HG03469 (cell line): Measurements from ENCODE around the gene CD300H.

Source experiments
- ATAC-seq: cut with Tn5 transposase; IDR thresholded peaks from one replicate; pipeline ENCODE4 v1.9.1; 2021; ENCODE audit warnings: mild to moderate bottlenecking, moderate library complexity, moderate number of reproducible peaks; ENCODE audit not compliant: unreplicated experiment

CD300H gene

GRCh38 chr17:74552037-74552436, 15.3 kb downstream of the CD300H start:
- no peak for ATAC-seq

- ATAC-seq: no peak
Measured at GRCh38 chr17:74550602-74551001, 16.7 kb downstream of the CD300H start.

GRCh38 chr17:74549343-74549742, 18.0 kb downstream of the CD300H start:
- ATAC-seq: no peak

- ATAC-seq: no peak
Measured at GRCh38 chr17:74547736-74548135, 19.6 kb downstream of the CD300H start.

- no peak for ATAC-seq
Measured at GRCh38 chr17:74547264-74547663, 20.0 kb downstream of the CD300H start.

- ATAC-seq: no peak
Measured at GRCh38 chr17:74546586-74546985, 20.7 kb downstream of the CD300H start.

GRCh38 chr17:74545843-74546230, 21.5 kb downstream of the CD300H start, which contains the start of gene CD300C:
TSS of gene CD300C (minus strand) at chr17:74546115. CDS start at chr17:74545782, 333 bp downstream.
- ATAC-seq: no peak

DNA sequence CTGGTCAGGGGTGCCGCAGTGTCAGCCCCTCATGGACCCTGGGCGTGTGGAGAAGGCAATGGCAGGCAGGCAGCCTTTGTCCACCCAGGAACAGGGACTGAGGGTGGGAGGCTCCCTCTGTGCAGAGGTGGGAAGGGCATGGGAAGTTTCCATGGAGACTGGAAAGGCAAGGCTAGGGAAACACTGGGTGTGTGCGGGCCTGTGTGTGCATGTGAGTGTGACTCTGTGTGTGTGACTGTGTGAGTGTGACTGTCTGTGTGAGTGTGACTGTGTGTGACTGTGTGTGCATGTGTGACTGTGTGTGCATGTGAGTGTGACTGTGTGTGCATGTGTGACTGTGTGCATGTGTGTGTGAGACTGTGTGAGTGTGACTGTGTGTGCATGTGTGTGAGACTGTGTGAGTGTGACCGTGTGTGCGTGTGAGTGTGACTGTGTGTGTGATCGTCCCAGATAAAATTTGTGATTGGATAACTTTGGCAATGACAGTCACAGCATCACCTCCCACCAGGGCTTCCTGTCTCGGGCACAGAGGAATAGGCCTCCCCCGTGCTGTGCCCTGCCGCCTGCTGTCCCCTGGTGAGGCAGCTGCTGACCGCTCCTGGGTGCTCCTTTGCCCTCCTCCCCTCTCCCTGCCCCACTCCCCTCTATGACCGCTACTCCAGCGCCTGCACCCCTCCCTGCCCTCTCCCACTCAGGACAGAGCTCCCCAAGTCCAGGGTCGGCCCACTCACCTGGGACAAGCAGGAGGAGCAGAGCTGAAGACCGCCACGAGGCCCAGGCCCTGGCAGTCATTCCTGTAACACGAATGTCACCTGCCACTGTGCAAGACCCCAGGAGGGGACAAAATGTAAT, 22.1 kb downstream of the CD300H start:
- no peak for ATAC-seq

DNA sequence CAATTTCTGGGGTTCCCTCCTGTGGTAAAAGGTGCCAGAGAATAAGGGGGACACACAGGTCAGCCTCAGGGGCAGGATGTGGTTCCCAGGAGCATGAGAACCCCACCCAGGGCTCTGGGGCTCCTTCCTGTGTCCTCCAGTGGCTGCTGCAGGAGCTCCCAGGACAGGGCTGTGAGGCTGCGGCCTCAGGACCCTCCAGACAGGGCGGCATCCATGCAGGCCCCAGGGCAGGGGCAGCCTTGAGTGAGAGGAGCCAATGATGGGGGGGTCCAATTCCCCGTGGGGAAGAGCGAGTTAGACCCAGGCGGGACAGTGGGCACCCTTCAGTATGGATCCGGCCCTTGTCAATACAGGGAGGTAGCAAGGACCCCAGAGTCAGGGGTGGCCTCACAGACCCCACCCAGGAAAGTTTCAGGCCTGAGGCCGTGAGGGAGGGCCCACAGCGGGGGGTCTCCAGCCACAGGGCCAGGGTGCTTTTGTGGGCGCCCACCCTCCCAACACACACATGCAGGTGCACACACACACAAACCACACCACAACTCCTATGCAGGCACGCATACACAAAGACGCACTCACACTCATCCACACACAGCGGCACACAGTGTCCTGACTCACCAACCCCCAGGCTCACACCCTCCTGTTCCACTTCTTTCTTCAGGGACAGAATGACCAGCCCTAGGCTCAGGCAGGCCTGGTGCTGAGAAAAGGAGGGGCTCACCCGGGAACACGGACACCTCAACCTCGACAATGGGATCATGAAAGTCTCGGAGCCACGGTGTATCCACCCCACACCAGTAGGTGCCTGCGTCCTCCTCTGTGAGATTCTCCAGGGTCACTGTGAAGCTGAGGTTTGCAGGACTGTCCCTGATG, 23.2 kb downstream of the CD300H start:
- no peak for ATAC-seq

DNA sequence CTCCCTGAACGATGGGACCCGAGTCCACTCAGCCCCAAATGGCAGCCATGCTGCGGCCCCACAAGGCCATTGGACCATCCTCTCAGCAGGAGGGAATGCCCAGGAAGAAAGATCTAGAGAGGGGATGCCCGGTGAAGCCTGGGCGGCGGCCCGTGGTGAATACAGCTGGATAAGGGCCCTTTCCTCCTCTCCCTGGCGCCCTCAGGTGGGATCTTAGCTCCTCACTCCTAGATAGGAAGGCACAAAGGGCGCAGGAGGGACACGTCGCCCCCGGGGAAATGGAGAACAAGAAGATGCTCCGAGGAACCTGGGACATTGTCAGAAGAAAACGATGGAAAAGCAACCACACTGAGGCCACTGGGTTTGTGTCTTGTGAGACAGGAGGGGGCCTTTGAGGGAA, 23.9 kb downstream of the CD300H start:
- ATAC-seq: no peak

- ATAC-seq: no peak
Measured at GRCh38 chr17:74542727-74543383, 24.5 kb downstream of the CD300H start.

DNA sequence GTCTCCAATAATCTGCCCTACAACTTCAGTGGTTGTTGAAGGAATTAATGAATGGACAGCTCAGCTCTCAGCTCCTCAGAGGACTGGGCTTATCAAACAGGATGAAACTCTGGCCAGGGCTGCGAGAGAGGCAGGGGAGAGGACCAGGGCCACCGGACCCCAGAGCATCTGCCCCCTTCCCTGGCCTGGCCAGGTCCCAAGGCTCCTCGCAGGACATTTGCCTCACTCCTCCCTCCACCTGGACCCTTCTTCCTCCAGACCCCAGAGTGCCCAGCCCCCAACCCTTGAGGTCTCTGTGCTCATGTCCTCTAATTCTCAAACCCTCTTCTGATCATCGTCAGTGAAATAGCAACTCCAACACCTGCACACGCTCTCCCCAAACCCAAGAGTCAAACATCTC, 25.1 kb downstream of the CD300H start:
- no peak for ATAC-seq

- no peak for ATAC-seq
Measured at GRCh38 chr17:74541176-74542111, 25.9 kb downstream of the CD300H start.

- ATAC-seq: no peak
Measured at GRCh38 chr17:74539281-74539820, 28.0 kb downstream of the CD300H start.

DNA sequence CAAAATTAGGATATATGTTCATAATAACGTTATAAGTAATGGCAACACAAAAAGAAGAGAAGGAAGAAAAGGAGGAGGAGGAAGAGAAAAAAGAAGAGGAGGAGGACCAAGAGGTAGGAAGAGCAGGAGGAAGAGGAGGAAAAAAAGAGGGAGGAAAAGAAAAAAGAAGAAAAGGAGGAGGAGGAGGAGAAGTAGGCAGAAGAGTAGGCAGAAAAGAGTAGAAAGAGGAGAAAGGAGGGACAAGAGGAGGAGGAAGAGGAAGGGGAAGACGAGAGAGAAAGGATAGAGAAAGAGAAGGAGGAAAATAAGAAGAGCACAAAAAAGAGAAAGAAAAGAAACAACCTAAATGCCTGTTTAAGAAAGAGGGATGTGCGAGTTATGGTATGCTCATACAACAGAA, 30.4 kb downstream of the CD300H start:
- ATAC-seq: no peak

- no peak for ATAC-seq
Measured at GRCh38 chr17:74532115-74532514, 35.2 kb downstream of the CD300H start.

DNA sequence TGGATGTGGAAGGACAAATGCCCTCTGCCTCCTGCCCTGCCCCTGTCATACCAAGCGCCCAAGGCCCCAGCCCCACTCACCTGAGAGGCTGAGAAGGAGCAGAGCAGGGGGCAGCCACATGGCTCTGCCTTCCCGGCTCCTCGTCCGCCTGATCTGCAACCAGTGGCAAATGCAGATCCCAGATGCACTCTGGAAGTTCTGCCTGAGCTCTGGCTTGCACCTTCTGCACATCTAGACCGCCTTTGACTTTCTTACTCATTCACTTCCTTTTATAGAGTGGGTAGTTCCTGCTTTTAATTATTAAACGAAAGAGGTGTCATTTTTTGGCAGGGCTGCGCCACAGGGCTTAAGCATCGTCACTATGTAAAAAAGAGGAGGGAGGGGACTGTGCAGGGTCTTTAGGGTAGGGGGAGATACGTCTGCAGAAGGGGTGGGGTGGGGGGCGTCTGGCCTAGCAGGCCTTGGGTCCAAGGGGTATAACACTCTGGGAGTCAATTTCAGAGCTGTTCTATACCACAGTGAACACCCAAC, 36.0 kb downstream of the CD300H start, which contains the start of gene CD300LB:
Gene CD300LB, minus strand, starts transcription at position 245 of the 531 bp plus-strand sequence. Its CDS starts 125 bp downstream, at position 120.
- no peak for ATAC-seq

- no peak for ATAC-seq
Measured at GRCh38 chr17:74530831-74531150, 36.5 kb downstream of the CD300H start.

GRCh38 chr17:74529243-74529642, 38.1 kb downstream of the CD300H start:
- no peak for ATAC-seq
